Measurements from ENCODE around the gene GALNT8. TPM values are rescaled to one million over a fixed set of nuclear protein-coding genes. Genes with fewer than 3 reads are reported as not detected.

GALNT8 gene
- total RNA-seq, 2 donors from 2014 or later: 1.9 to 4.5 TPM

GRCh38 chr12:4812624-4813327 is 92.6 kb downstream of the GALNT8 start:
- Histone ChIP-seq H3K36me3 (no peaks in the 10 kb centered on the region), H3K4me3 (no peak overlapping the region), H3K9me3 (no peaks in the 10 kb centered on the region), H3K4me1 (ENCODE audit: control insufficient read depth in 1 of 2, low read depth in 2 of 2) (peaks cover 0 to 16% of the 10 kb centered on the region in 2 donors), H3K27me3 (replicated peaks; ENCODE audit: insufficient read depth) (no peaks in the 10 kb centered on the region), H3K27ac (no peak overlapping the region)
- no peak for TF ChIP-seq CTCF (IDR thresholded peaks at IDR 0.05)
- no peak for DNase-seq (ENCODE audit: low spot score)
- ATAC-seq (ENCODE audit: insufficient number of reproducible peaks, low FRiP score, low read depth): no peak

DNA sequence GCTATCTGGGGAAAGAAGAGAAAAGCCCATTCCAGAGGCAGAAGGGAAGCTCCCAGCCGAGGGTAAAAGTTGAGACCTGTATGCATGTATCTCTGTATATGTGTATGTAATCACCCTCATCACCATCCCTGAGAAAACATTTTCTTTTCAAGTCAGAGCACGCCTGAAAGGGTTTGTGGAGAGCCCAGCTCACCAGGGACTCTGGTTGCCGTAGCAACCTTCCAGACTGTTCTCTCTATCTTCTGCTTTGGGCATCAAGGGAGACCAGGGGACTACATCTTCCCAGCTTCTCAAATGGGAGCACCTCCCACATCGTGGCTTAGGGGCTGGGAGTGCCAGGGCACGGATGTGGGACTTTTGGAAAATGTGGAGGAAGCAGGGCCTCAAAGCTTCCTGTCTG is 93.5 kb downstream of the GALNT8 start:
- peaks cover 0 to 16% of the 10 kb centered on the region in 2 donors for H3K4me1 ChIP-seq (ENCODE audit: control insufficient read depth in 1 of 2, low read depth in 2 of 2)
- no peak for ATAC-seq (ENCODE audit: insufficient number of reproducible peaks, low FRiP score, low read depth)
- no peak for DNase-seq (ENCODE audit: low spot score)
- no peak overlapping the region for H3K4me3 ChIP-seq
- TF ChIP-seq CTCF (IDR thresholded peaks at IDR 0.05): no peak
- H3K36me3 ChIP-seq: no peaks in the 10 kb centered on the region
- H3K27ac ChIP-seq: no peak overlapping the region
- H3K9me3 ChIP-seq: no peaks in the 10 kb centered on the region
- no peaks in the 10 kb centered on the region for H3K27me3 ChIP-seq (replicated peaks; ENCODE audit: insufficient read depth)

DNA sequence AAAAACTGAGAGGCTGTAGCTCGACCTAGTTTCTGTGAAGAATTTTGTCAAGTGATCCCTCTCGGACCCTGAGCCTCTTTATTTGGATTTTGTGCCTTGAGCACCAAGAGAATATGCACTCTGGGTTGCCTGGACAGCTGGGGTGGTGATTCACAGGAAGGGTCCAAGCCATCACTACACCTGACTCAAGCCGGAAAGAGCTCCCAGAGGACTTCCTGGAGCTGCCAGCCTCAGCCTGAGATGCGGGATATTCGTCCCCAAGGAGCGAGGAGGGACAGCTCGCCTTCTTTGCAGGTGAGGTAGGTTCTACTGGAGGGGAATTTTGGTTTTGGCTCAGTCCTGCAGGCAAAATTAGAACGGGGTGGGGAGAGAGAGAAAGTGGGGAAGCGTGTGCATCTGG is 94.3 kb downstream of the GALNT8 start:
- Histone ChIP-seq H3K4me1 (ENCODE audit: control insufficient read depth in 1 of 2, low read depth in 2 of 2) (peaks cover 0 to 16% of the 10 kb centered on the region in 2 donors), H3K9me3 (no peaks in the 10 kb centered on the region), H3K36me3 (no peaks in the 10 kb centered on the region), H3K27me3 (replicated peaks; ENCODE audit: insufficient read depth) (no peaks in the 10 kb centered on the region), H3K4me3 (no peak overlapping the region), H3K27ac (no peak overlapping the region)
- no peak for DNase-seq (ENCODE audit: low spot score)
- no peak for ATAC-seq (ENCODE audit: insufficient number of reproducible peaks, low FRiP score, low read depth)
- no peak for TF ChIP-seq CTCF (IDR thresholded peaks at IDR 0.05)

DNA sequence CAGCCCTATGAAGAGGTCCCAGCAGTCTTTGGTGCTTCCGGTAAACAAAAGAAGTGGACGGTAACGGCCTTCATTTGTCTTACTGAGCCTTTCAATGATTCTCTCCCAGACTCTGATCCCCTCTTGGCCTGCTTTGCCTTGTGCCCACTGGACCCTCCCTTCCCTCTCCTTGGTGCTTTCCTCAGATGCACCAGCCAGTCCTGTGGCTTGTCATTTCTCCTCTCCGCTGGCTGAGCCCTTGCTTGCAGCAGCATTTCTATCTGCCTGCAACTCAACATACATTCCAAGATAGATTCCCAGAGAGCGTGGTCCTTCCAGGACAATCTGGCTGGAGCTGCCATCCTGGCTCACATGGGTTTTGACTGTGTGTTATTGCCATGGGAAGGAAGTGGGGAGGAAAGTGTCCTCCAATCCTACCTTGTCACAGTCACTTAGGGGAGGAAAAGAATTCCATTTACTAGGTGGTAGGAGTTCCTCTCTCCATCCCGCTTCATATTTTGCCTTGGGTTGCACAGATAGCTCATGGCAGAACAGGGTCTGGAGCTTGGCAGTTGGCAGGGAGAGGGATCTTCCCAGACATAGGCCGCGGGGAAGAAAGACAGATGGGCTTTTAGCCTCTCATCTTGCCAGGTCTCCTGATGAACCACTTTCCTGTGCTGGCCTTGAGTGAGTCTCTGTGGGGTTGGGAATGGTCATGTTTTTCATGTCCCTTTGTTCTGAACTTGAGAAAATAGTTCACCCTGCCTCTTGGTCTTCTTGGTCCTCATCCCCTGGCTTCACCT is 96.7 kb downstream of the GALNT8 start:
- Histone ChIP-seq H3K27me3 (replicated peaks; ENCODE audit: insufficient read depth) (no peaks in the 10 kb centered on the region), H3K4me3 (no peak overlapping the region), H3K9me3 (no peaks in the 10 kb centered on the region), H3K4me1 (ENCODE audit: control insufficient read depth in 1 of 2, low read depth in 2 of 2) (peaks cover 0 to 14% of the 10 kb centered on the region in 2 donors), H3K27ac (no peak overlapping the region), H3K36me3 (no peaks in the 10 kb centered on the region)
- DNase-seq (ENCODE audit: low spot score) (no peak), ATAC-seq (ENCODE audit: insufficient number of reproducible peaks, low FRiP score, low read depth) (no peak)
- no peak for TF ChIP-seq CTCF (IDR thresholded peaks at IDR 0.05)

GRCh38 chr12:4817880-4818279 is 97.7 kb downstream of the GALNT8 start:
- Histone ChIP-seq H3K9me3 (no peaks in the 10 kb centered on the region), H3K27ac (no peak overlapping the region), H3K36me3 (no peaks in the 10 kb centered on the region), H3K4me1 (ENCODE audit: control insufficient read depth in 1 of 2, low read depth in 2 of 2) (peaks cover 0 to 14% of the 10 kb centered on the region in 2 donors), H3K4me3 (no peak overlapping the region), H3K27me3 (replicated peaks; ENCODE audit: insufficient read depth) (no peaks in the 10 kb centered on the region)
- DNase-seq (ENCODE audit: low spot score): no peak
- no peak for ATAC-seq (ENCODE audit: insufficient number of reproducible peaks, low FRiP score, low read depth)
- TF ChIP-seq CTCF (IDR thresholded peaks at IDR 0.05): no peak
